Measurements from ENCODE around the gene IGHMBP2. TPM values are rescaled to one million over a fixed set of nuclear protein-coding genes. Genes with fewer than 3 reads are reported as not detected.
"Not testable (repeated sequence)": the region's sequence is repeated elsewhere in the genome, so short reads cannot be mapped to it uniquely, and the experiment has no call there.

IGHMBP2 gene
- total RNA-seq, 1 donor from 2014 or later, result 30.1 TPM

DNA sequence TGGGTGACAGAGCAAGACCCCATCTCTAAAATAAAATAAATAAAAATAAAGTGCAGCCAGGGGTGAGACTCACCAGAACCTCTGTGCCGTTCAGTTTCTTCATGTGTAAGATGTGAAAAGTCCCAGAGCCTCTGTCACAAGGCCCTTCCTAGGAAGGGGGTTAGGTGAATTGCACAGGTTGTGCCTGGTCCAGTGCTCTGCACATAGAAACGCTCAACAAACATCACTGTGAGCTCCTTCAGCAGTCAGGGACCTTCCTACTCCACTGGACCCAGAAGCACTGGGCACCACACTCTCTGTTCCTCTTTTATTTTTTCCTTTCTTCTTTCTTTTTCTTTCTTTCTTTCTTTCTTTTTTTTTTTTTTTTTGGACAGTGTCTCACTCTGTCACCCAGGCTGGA lies 22.4 kb upstream of the IGHMBP2 start:
- Mint-ChIP-seq H3K4me1 (no peaks in the 10 kb centered on the region), H3K36me3 (ENCODE audit: low read depth) (no peaks in the 10 kb centered on the region), H3K4me3 (no peak overlapping the region)

DNA sequence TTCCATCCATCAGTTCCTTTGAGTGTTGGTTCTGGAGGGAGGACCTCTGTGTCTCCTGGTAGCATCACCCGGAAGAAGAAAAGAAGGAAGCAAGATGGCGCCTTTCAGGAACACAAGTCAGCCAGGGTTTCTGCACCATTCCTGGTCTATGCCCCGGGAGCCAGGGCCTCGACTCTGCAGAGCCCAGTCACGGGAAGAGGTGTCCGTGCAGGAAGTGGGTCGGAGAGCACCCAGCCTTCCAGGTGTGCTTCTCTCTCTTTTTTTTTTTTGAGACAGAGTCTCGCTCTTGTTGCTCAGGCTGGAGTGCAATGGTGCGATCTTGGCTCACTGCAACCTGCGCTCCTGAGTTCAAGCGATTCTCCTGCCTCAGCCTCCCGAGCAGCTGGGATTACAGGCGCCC lies 21.3 kb upstream of the IGHMBP2 start:
- Mint-ChIP-seq H3K27ac (ENCODE audit: unreplicated experiment) (no peak overlapping the region), H3K9me3 (no peaks in the 10 kb centered on the region)

More for the DNA sequence above, 22.4 kb upstream of the IGHMBP2 start:
- TF ChIP-seq CTCF (conservative IDR thresholded peaks at IDR 0.05), result no peak
- Mint-ChIP-seq H3K27ac (ENCODE audit: unreplicated experiment) (no peak overlapping the region), H3K9me3 (no peaks in the 10 kb centered on the region), H3K27me3 (ENCODE audit: low read depth) (no peaks in the 10 kb centered on the region)
- DNase-seq (ENCODE audit: low read depth, low spot score), result no peak

DNA sequence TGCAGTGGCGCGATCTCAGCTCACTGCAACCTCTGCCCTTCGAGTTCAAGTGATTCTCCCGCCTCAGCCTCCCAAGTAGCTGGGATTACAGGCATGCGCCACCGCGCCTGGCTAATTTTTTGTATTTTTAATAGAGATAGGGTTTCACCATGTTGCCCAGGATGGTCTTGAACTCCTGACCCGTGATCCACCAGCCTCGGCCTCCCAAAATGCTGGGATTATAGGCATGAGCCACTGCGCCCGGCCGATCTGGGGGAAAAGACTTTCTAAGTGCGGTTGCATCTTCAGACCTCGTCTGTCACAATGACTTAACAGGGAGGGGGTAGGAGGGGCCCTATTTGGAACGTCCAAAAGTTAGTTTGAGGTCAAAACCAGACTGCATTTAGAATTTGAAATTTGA lies 18.9 kb upstream of the IGHMBP2 start:
- not testable (repeated sequence) for H3K27ac Mint-ChIP-seq (ENCODE audit: unreplicated experiment); H3K36me3 Mint-ChIP-seq (ENCODE audit: low read depth); H3K4me3 Mint-ChIP-seq; H3K4me1 Mint-ChIP-seq; H3K9me3 Mint-ChIP-seq; DNase-seq (ENCODE audit: low read depth, low spot score); H3K27me3 Mint-ChIP-seq (ENCODE audit: low read depth)

More for the DNA sequence above, 21.3 kb upstream of the IGHMBP2 start:
- Mint-ChIP-seq H3K4me3 (no peak overlapping the region), H3K27me3 (ENCODE audit: low read depth) (no peaks in the 10 kb centered on the region), H3K36me3 (ENCODE audit: low read depth) (no peaks in the 10 kb centered on the region), H3K4me1 (no peaks in the 10 kb centered on the region)
- no peak for TF ChIP-seq CTCF (conservative IDR thresholded peaks at IDR 0.05)
- DNase-seq (ENCODE audit: low read depth, low spot score), result no peak

DNA sequence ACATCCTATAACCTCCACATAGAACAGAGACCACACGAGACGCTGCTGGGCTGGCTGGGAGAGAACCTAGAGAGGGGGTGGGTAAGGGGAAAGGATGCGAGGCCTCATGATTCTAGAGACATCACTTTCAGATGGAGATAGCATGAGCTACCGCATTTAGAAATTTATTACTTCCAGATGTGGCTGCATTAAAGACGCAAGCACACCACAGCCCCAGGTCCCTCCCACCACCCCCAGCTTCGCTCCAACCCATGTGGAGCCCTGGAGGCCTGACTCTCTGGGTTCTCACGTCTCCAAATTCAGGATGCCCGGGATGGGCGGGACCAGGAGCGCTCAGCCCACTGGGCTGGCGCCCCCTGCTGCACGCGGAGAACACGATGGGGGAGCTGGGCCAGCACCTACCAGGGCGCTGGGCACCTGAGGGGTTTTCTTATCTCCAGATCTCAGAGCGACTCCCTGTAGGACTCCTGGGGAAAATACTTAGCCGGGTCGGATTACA lies 13.7 kb upstream of the IGHMBP2 start:
- DNase-seq (ENCODE audit: low read depth, low spot score), result peak; percentile 24
- no peaks in the 10 kb centered on the region for H3K36me3 Mint-ChIP-seq (ENCODE audit: low read depth)
- H3K9me3 Mint-ChIP-seq, result no peaks in the 10 kb centered on the region
- H3K4me1 Mint-ChIP-seq, result no peaks in the 10 kb centered on the region
- TF ChIP-seq CTCF (conservative IDR thresholded peaks at IDR 0.05), result peak; percentile 57
- no peak overlapping the region for H3K27ac Mint-ChIP-seq (ENCODE audit: unreplicated experiment)
- no peaks in the 10 kb centered on the region for H3K27me3 Mint-ChIP-seq (ENCODE audit: low read depth)
- no peak overlapping the region for H3K4me3 Mint-ChIP-seq

DNA sequence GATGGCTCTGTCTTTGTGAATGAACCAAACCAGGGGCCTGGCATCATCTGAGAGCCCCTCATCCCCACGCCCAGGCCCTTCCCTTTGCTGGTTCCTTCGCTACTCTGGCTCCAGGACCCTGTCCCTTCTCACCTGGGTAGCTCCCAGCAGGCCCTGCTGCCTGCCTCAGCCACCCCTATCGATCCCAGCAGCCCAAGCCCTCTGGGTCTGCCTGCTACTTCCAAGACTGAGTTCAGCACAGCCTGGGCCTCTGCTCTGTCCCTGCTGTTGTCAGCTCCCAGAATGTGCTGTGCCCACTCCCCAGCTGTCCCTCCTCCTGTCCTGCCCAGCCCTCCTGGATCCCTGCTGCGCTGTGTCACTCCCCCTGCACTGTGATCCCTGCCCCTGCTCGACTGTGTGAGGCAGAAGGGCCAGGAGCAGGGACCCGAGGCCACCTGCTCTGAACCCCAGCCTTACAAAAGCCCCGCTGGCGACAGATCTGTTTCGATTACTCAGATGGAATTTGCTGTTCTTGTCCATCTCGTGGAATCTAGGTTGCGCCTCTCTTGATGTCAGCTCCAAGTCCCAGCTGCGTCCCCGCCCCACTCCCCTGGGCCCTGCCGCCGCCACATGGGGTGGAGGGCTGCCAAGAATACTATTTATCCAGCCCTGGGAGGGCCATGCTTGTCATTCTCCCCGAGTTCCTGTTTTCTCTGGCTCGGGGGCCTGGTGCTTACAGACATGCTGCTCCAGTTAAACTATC lies 13.0 kb upstream of the IGHMBP2 start:
- Mint-ChIP-seq H3K36me3 (ENCODE audit: low read depth) (no peaks in the 10 kb centered on the region), H3K9me3 (no peaks in the 10 kb centered on the region), H3K27me3 (ENCODE audit: low read depth) (no peaks in the 10 kb centered on the region), H3K4me1 (no peaks in the 10 kb centered on the region), H3K27ac (ENCODE audit: unreplicated experiment) (no peak overlapping the region), H3K4me3 (no peak overlapping the region)
- DNase-seq (ENCODE audit: low read depth, low spot score), result no peak
- no peak for TF ChIP-seq CTCF (conservative IDR thresholded peaks at IDR 0.05)

- Mint-ChIP-seq H3K4me3 (no peak overlapping the region), H3K27ac (ENCODE audit: unreplicated experiment) (no peak overlapping the region), H3K4me1 (no peaks in the 10 kb centered on the region), H3K36me3 (ENCODE audit: low read depth) (no peaks in the 10 kb centered on the region), H3K27me3 (ENCODE audit: low read depth) (no peaks in the 10 kb centered on the region), H3K9me3 (no peaks in the 10 kb centered on the region)
- no peak for DNase-seq (ENCODE audit: low read depth, low spot score)
- no peak for TF ChIP-seq CTCF (conservative IDR thresholded peaks at IDR 0.05)
Observed at GRCh38 chr11:68891351-68891948, 12.2 kb upstream of the IGHMBP2 start.

Data from neural crest cell (in vitro differentiated cells).